HEK293T (cell line): ENCODE results near the gene DTNB.

Experiments
- CTCF ChIA-PET: fragments of 350-600 bp; formaldehyde crosslinking; extraction: SDS; loops from one replicate; lab custom pipeline; 2021; ENCODE audit warnings: antibody characterized with exemption, inconsistent platforms; lab: Yijun Ruan, JAX
- POLR2A ChIA-PET: fragments of 350-600 bp; formaldehyde crosslinking; extraction: SDS; loops from one replicate; lab custom pipeline; 2020; ENCODE audit warnings: antibody characterized with exemption, inconsistent platforms; lab: Yijun Ruan, JAX
- DNase-seq: peaks from one replicate; pipeline ENCODE4 v3.0.0; 2012; ENCODE audit warnings: mixed read lengths; ENCODE audit errors: extremely low spot score
- ARNT ChIP-seq: fragments of 450-650 bp; IDR thresholded peaks from 2 replicates; pipeline ENCODE4 v1.6.1; 2017; ENCODE audit warnings: mild to moderate bottlenecking
- BHLHE40 ChIP-seq: fragments of 450-650 bp; IDR thresholded peaks from 2 replicates; pipeline ENCODE4 v1.6.1; 2016; ENCODE audit warnings: mild to moderate bottlenecking, moderate library complexity, borderline replicate concordance
- CTBP1 ChIP-seq: fragments of 450-650 bp; IDR thresholded peaks from 2 replicates; pipeline ENCODE4 v1.6.1; 2016; ENCODE audit warnings: borderline replicate concordance
- ELF4 ChIP-seq: fragments of 450-650 bp; IDR thresholded peaks from 2 replicates; pipeline ENCODE4 v1.6.1; 2017; ENCODE audit warnings: antibody characterized with exemption
- FOXA1 ChIP-seq: fragments of 450-650 bp; IDR thresholded peaks from 2 replicates; pipeline ENCODE4 v1.6.1; 2016; ENCODE audit warnings: mild to moderate bottlenecking
- FOXK2 ChIP-seq: fragments of 450-650 bp; IDR thresholded peaks from 2 replicates; pipeline ENCODE4 v1.6.1; 2016; ENCODE audit warnings: mild to moderate bottlenecking
- FOXM1 ChIP-seq: fragments of 450-650 bp; IDR thresholded peaks from 2 replicates; pipeline ENCODE4 v1.6.1; 2017; ENCODE audit warnings: mild to moderate bottlenecking, borderline replicate concordance
- HDGF ChIP-seq: fragments of 450-650 bp; IDR thresholded peaks from 2 replicates; pipeline ENCODE4 v1.6.1; 2017; ENCODE audit warnings: antibody characterized with exemption, borderline replicate concordance
- L3MBTL2 ChIP-seq: fragments of 450-650 bp; conservative IDR thresholded peaks from 2 replicates; pipeline ENCODE4 v1.6.1; 2016; ENCODE audit warnings: mild to moderate bottlenecking
- LEF1 ChIP-seq: fragments of 450-650 bp; IDR thresholded peaks from 2 replicates; pipeline ENCODE4 v1.6.1; 2017; ENCODE audit warnings: mild to moderate bottlenecking, borderline replicate concordance
- NFRKB ChIP-seq: fragments of 450-650 bp; IDR thresholded peaks from 2 replicates; pipeline ENCODE4 v1.6.1; 2016; ENCODE audit warnings: mild to moderate bottlenecking, moderate library complexity
- PKNOX1 ChIP-seq: fragments of 450-650 bp; IDR thresholded peaks from 2 replicates; pipeline ENCODE4 v1.6.1; 2016
- SP1 ChIP-seq: fragments of 450-650 bp; IDR thresholded peaks from 2 replicates; pipeline ENCODE4 v1.6.1; 2017
- SUZ12 ChIP-seq: fragments of 450-650 bp; IDR thresholded peaks from 2 replicates; pipeline ENCODE4 v1.6.1; 2016; ENCODE audit warnings: mild to moderate bottlenecking
- TARDBP ChIP-seq: fragments of 450-650 bp; IDR thresholded peaks from 2 replicates; pipeline ENCODE4 v1.6.1; 2016
- ZNF384 ChIP-seq: fragments of 450-650 bp; IDR thresholded peaks from 2 replicates; pipeline ENCODE4 v1.6.1; 2016

DTNB gene

GRCh38 chr2:25426326-25426725, 247.1 kb downstream of the DTNB start:
- ChIA-PET POLR2A (no interaction called here), CTCF (no interaction called here)
- DNase-seq = no peak
- TF ChIP-seq L3MBTL2 (no peak), SP1 (no peak), SUZ12 (no peak), FOXA1 (no peak), PKNOX1 (no peak), ZNF384 (no peak), FOXK2 (no peak), CTBP1 (no peak), BHLHE40 (no peak), TARDBP (no peak), ARNT (no peak), LEF1 (no peak), ELF4 (no peak)

GRCh38 chr2:25424426-25425028, 248.8 kb downstream of the DTNB start:
- no peak for DNase-seq
- ChIA-PET CTCF (no interaction called here), POLR2A (no interaction called here)
- TF ChIP-seq BHLHE40 = no peak
- TF ChIP-seq NFRKB = no peak
- TF ChIP-seq PKNOX1 = no peak
- TF ChIP-seq ELF4 = no peak
- TF ChIP-seq SP1 = no peak
- TF ChIP-seq ZNF384 = no peak
- TF ChIP-seq CTBP1 = no peak
- TF ChIP-seq FOXK2 = no peak
- TF ChIP-seq LEF1 = no peak
- no peak for TF ChIP-seq HDGF
- TF ChIP-seq TARDBP = no peak
- TF ChIP-seq FOXA1 = no peak
- TF ChIP-seq L3MBTL2 = no peak
- TF ChIP-seq ARNT = no peak

GRCh38 chr2:25421820-25422411, 251.5 kb downstream of the DTNB start:
- TF ChIP-seq LEF1 = no peak
- POLR2A ChIA-PET = no interaction called here
- CTCF ChIA-PET = no interaction called here
- no peak for DNase-seq

- TF ChIP-seq FOXA1 (no peak), HDGF (no peak), SP1 (no peak), LEF1 (no peak), CTBP1 (no peak), FOXK2 (no peak), L3MBTL2 (no peak), ARNT (no peak), BHLHE40 (no peak), TARDBP (no peak), FOXM1 (no peak), NFRKB (no peak), ZNF384 (no peak)
- POLR2A ChIA-PET = no interaction called here
- DNase-seq = no peak
- CTCF ChIA-PET = no interaction called here
Observed at GRCh38 chr2:25421289-25421688, 252.1 kb downstream of the DTNB start.

GRCh38 chr2:25420820-25421237, 252.5 kb downstream of the DTNB start:
- TF ChIP-seq ZNF384 (no peak), BHLHE40 (no peak), HDGF (no peak), ARNT (no peak), FOXA1 (no peak), PKNOX1 (no peak), LEF1 (no peak), FOXM1 (no peak), L3MBTL2 (no peak), SUZ12 (no peak), TARDBP (no peak), SP1 (no peak), CTBP1 (no peak), FOXK2 (no peak), ELF4 (no peak), NFRKB (no peak)
- ChIA-PET CTCF (no interaction called here), POLR2A (no interaction called here)
- DNase-seq = no peak

- POLR2A ChIA-PET = no interaction called here
- CTCF ChIA-PET = no interaction called here
- no peak for DNase-seq
- no peak for TF ChIP-seq SUZ12
- TF ChIP-seq ZNF384 = no peak
- no peak for TF ChIP-seq FOXA1
- no peak for TF ChIP-seq ARNT
- no peak for TF ChIP-seq HDGF
- TF ChIP-seq FOXM1 = no peak
- TF ChIP-seq LEF1 = no peak
- no peak for TF ChIP-seq SP1
- no peak for TF ChIP-seq PKNOX1
- no peak for TF ChIP-seq L3MBTL2
- no peak for TF ChIP-seq CTBP1
- no peak for TF ChIP-seq FOXK2
- no peak for TF ChIP-seq ELF4
Observed at GRCh38 chr2:25419678-25420242, 253.6 kb downstream of the DTNB start.
